HG02870 (cell line): ENCODE data around the gene HTD2.
"Not testable (repeated sequence)": the region's sequence is repeated elsewhere in the genome, so short reads cannot be mapped to it uniquely, and the experiment has no call there.

Experiments used
- ATAC-seq: cut with Tn5 transposase; IDR thresholded peaks from one replicate; pipeline ENCODE4 v1.9.1; 2021; ENCODE audit warnings: mild to moderate bottlenecking, moderate library complexity; ENCODE audit not compliant: unreplicated experiment

HTD2 gene

GRCh38 chr3:58305882-58306711 lies at the start of gene HTD2, which contains the start of gene RPP14:
HTD2 (plus strand) TSS chr3:58306520; CDS start chr3:58317614, 11,094 bp downstream.
RPP14 (plus strand) TSS chr3:58306245; CDS start chr3:58310330, 4,085 bp downstream.
- ATAC-seq, result peak; percentile 85

- no peak for ATAC-seq
Observed at GRCh38 chr3:58258392-58259055, 47.8 kb upstream of the HTD2 start.

- ATAC-seq, result no peak
Observed at GRCh38 chr3:58260261-58260731, 46.0 kb upstream of the HTD2 start.

- no peak for ATAC-seq
Observed at GRCh38 chr3:58260733-58261132, 45.6 kb upstream of the HTD2 start.

GRCh38 chr3:58261954-58262666 lies 44.2 kb upstream of the HTD2 start:
- ATAC-seq, result no peak

- ATAC-seq, result no peak
Observed at GRCh38 chr3:58266577-58266976, 39.7 kb upstream of the HTD2 start.

- not testable (repeated sequence) for ATAC-seq
Observed at GRCh38 chr3:58267543-58267942, 38.8 kb upstream of the HTD2 start.

- ATAC-seq, result no peak
Observed at GRCh38 chr3:58269356-58269755, 37.0 kb upstream of the HTD2 start.

- ATAC-seq, result no peak
Observed at GRCh38 chr3:58270485-58270884, 35.8 kb upstream of the HTD2 start.

- no peak for ATAC-seq
Observed at GRCh38 chr3:58271901-58272501, 34.3 kb upstream of the HTD2 start.

- ATAC-seq, result no peak
Observed at GRCh38 chr3:58272891-58273290, 33.4 kb upstream of the HTD2 start.

GRCh38 chr3:58273362-58273761 lies 33.0 kb upstream of the HTD2 start:
- not testable (repeated sequence) for ATAC-seq

GRCh38 chr3:58274027-58274614 lies 32.2 kb upstream of the HTD2 start:
- ATAC-seq, result no peak

GRCh38 chr3:58281069-58281468 lies 25.3 kb upstream of the HTD2 start:
- ATAC-seq, result no peak

GRCh38 chr3:58285334-58285733 lies 21.0 kb upstream of the HTD2 start:
- no peak for ATAC-seq

- no peak for ATAC-seq
Observed at GRCh38 chr3:58287354-58287753, 19.0 kb upstream of the HTD2 start.

- no peak for ATAC-seq
Observed at GRCh38 chr3:58288011-58288728, 18.1 kb upstream of the HTD2 start.

- ATAC-seq, result not testable (repeated sequence)
Observed at GRCh38 chr3:58288964-58289613, 17.2 kb upstream of the HTD2 start.

- not testable (repeated sequence) for ATAC-seq
Observed at GRCh38 chr3:58290446-58290845, 15.9 kb upstream of the HTD2 start.
